HCT116 (cell line): ENCODE measurements around the gene SULT1A4. TPM values are rescaled to one million over a fixed set of nuclear protein-coding genes. Genes with fewer than 3 reads are reported as not detected.
"Not testable (repeated sequence)": the region's sequence is repeated elsewhere in the genome, so short reads cannot be mapped to it uniquely, and the experiment has no call there.

Experiments
- ATAC-seq: fragments of 200-7000 bp; cut with Tn5 transposase; 2 replicates; pipeline ENCODE4 v1.9.1; 2020; ENCODE audit warnings: mild to moderate bottlenecking, moderate library complexity
- BruUV-seq: library from RNA; stranded (reverse); fragments of 400-500 nt; replicated peaks from 2 replicates; lab custom pipeline; 2021; lab: Mats Ljungman, UMichigan
- CTCF ChIA-PET: fragments of 300-600 bp; sonication (Branson Sonifier 250); formaldehyde crosslinking; loops from one replicate; lab custom pipeline; 2021; ENCODE audit warnings: antibody characterized with exemption; lab: Charles Lee
- POLR2A ChIA-PET: fragments of 300-600, 350-600 bp; sonication (Branson Sonifier 250); formaldehyde crosslinking; loops from one replicate; lab custom pipeline; 2021; ENCODE audit warnings: antibody characterized with exemption; lab: Charles Lee
- RAD21 ChIA-PET, 2 experiments: fragments of 300-600 bp; sonication (Branson Sonifier 250); formaldehyde crosslinking; loops; one replicate each; lab custom pipeline; 2023; ENCODE audit warnings: low total read pairs in 2 of 2; ENCODE audit not compliant: uncharacterized antibody in 2 of 2, unreplicated experiment in 2 of 2, low non-redundant PET in 1 of 2; lab: Charles Lee
- DNase-seq: peaks from one replicate; pipeline ENCODE4 v3.0.0-alpha.2; 2010; ENCODE audit warnings: low read depth, low spot score
- H2AFZ ChIP-seq: fragments of 200-600 bp; shearing (Covaris generic), sonication (generic); 2 replicates; pipeline ENCODE4 v1.6.1; 2017; ENCODE audit warnings: low read depth, mixed run types, mixed read lengths, antibody characterized with exemption, low read length; ENCODE audit not compliant: poor library complexity, severe bottlenecking
- H3K27ac ChIP-seq: 2 replicates; pipeline ENCODE4 v1.5.1; 2012; ENCODE audit warnings: low read depth, low read length
- H3K27me3 ChIP-seq: fragments of 200-600 bp; sonication (generic); 2 replicates; pipeline ENCODE4 v1.6.1; 2016; ENCODE audit warnings: mixed run types, low read length, mixed read lengths; ENCODE audit not compliant: insufficient read depth
- H3K36me3 ChIP-seq, 2 experiments: fragments of 200-500 bp in 1 of 2; fragments of 200-600 bp in 1 of 2; sonication (Bioruptor generic) in 1 of 2; sonication (generic) in 1 of 2; 2 replicates each; pipeline versions ENCODE4 v1.5.1 to v1.6.1; 2014 to 2016; ENCODE audit warnings: low read length in 2 of 2, inconsistent platforms in 1 of 2, mixed read lengths in 1 of 2, mixed run types in 1 of 2; ENCODE audit not compliant: insufficient read depth in 2 of 2, control insufficient read depth in 1 of 2
- H3K4me1 ChIP-seq, 2 experiments: fragments of 200-600 bp in 1 of 2; sonication (generic) in 1 of 2; 2 replicates each; pipeline versions ENCODE4 v1.5.1 to v1.6.1; 2012 to 2017; ENCODE audit warnings: low read length in 2 of 2, inconsistent platforms in 1 of 2, mild to moderate bottlenecking in 1 of 2, mixed read lengths in 1 of 2, mixed run types in 1 of 2, moderate library complexity in 1 of 2; ENCODE audit not compliant: insufficient read depth in 2 of 2, control insufficient read depth in 1 of 2
- H3K4me2 ChIP-seq: fragments of 200-600 bp; sonication (generic); 2 replicates; pipeline ENCODE4 v1.6.1; 2017; ENCODE audit warnings: mixed run types, low read length, mixed read lengths
- H3K4me3 ChIP-seq, 2 experiments: fragments of 200-600 bp in 1 of 2; sonication (generic) in 1 of 2; replicated peaks in 1 of 2; 2 replicates each; pipeline ENCODE4 v1.5.1; 2011 to 2016; ENCODE audit warnings: low read length in 2 of 2, control low read depth in 1 of 2, low read depth in 1 of 2, mild to moderate bottlenecking in 1 of 2, mixed read lengths in 1 of 2, mixed run types in 1 of 2
- H3K79me2 ChIP-seq: fragments of 200-600 bp; sonication (generic); 2 replicates; pipeline ENCODE4 v1.6.1; 2017; ENCODE audit warnings: mild to moderate bottlenecking, mixed run types, low read length, moderate library complexity, mixed read lengths; ENCODE audit not compliant: insufficient read depth
- H3K9ac ChIP-seq: fragments of 200-600 bp; sonication (generic); 2 replicates; pipeline ENCODE4 v1.6.1; 2016; ENCODE audit warnings: low read length, mixed read lengths
- H3K9me2 ChIP-seq: fragments of 200-600 bp; sonication (generic), shearing (Covaris generic); 2 replicates; pipeline ENCODE4 v1.6.1; 2017; ENCODE audit warnings: mixed run types, mild to moderate bottlenecking, moderate library complexity; ENCODE audit not compliant: insufficient read depth
- H3K9me3 ChIP-seq, 2 experiments: fragments of 200-500 bp in 1 of 2; fragments of 200-600 bp in 1 of 2; sonication (Bioruptor generic) in 1 of 2; sonication (generic) in 1 of 2; 2 replicates each; pipeline ENCODE4 v1.6.1; 2014 to 2017; ENCODE audit warnings: low read length in 2 of 2, mixed read lengths in 2 of 2, inconsistent platforms in 1 of 2, low read depth in 1 of 2, mild to moderate bottlenecking in 1 of 2, mixed run types in 1 of 2, moderate library complexity in 1 of 2; ENCODE audit not compliant: control insufficient read depth in 1 of 2, insufficient read depth in 1 of 2
- H4K20me1 ChIP-seq: fragments of 200-600 bp; sonication (generic), shearing (Covaris generic); 2 replicates; pipeline ENCODE4 v1.6.1; 2017; ENCODE audit warnings: mixed run types, mild to moderate bottlenecking, moderate library complexity; ENCODE audit not compliant: insufficient read depth
- intact Hi-C: fragments of 100-400 bp; cut with micrococcal nuclease; formaldehyde crosslinking; loops from 2 replicates; pipeline ENCODE4 v1.10.0; 2022
- total RNA-seq: library from RNA; stranded (reverse); gene quantifications from one replicate; pipeline ENCODE4 v1.2.1, GENCODE V29; 2021; ENCODE audit not compliant: unreplicated experiment

SULT1A4 gene
- total RNA-seq, 1 experiment from 2014 or later, result 7.2 TPM

GRCh38 chr16:29472065-29472464 lies 12.4 kb downstream of the SULT1A4 start:
- H3K9me2 ChIP-seq, CTCF ChIA-PET, BruUV-seq, RAD21 ChIA-PET, H3K27ac ChIP-seq, ATAC-seq, H3K4me1 ChIP-seq, H3K9me3 ChIP-seq, H3K79me2 ChIP-seq, H2AFZ ChIP-seq, DNase-seq, H3K4me3 ChIP-seq, H4K20me1 ChIP-seq, H3K27me3 ChIP-seq, H3K36me3 ChIP-seq, intact Hi-C loops, POLR2A ChIA-PET, H3K4me2 ChIP-seq, H3K9ac ChIP-seq: not testable (repeated sequence)

- H3K36me3 ChIP-seq, DNase-seq: not testable (repeated sequence)
Observed at GRCh38 chr16:29482276-29482675, 22.6 kb downstream of the SULT1A4 start.

GRCh38 chr16:29506308-29506707 lies 46.6 kb downstream of the SULT1A4 start, which contains the start of gene NPIPB12:
Gene NPIPB12 (minus strand): TSS chr16:29506408.
- intact Hi-C loops, BruUV-seq, H3K9ac ChIP-seq, DNase-seq, RAD21 ChIA-PET, H3K27me3 ChIP-seq, H3K4me3 ChIP-seq, H3K9me3 ChIP-seq, H3K9me2 ChIP-seq, H3K4me2 ChIP-seq, CTCF ChIA-PET, ATAC-seq, H3K4me1 ChIP-seq, H3K27ac ChIP-seq, POLR2A ChIA-PET, H4K20me1 ChIP-seq, H2AFZ ChIP-seq, H3K79me2 ChIP-seq, H3K36me3 ChIP-seq: not testable (repeated sequence)

More at GRCh38 chr16:29482276-29482675, 22.6 kb downstream of the SULT1A4 start:
- H3K9me2 ChIP-seq, H3K9ac ChIP-seq, intact Hi-C loops, RAD21 ChIA-PET, H3K4me2 ChIP-seq, H3K4me1 ChIP-seq, H4K20me1 ChIP-seq, H2AFZ ChIP-seq, H3K27me3 ChIP-seq, POLR2A ChIA-PET, H3K4me3 ChIP-seq, ATAC-seq, BruUV-seq, H3K27ac ChIP-seq, H3K79me2 ChIP-seq, CTCF ChIA-PET, H3K9me3 ChIP-seq: not testable (repeated sequence)

Other genes starting within 250 kb of the SULT1A4 start
- gene NPIPB11, start 53.2 kb upstream of the SULT1A4 start, total RNA-seq, result 0.37 TPM
- 9.5 TPM for gene BOLA2, start 5.6 kb upstream of the SULT1A4 start, total RNA-seq
- 54.9 TPM for gene SLX1B, start 5.4 kb upstream of the SULT1A4 start, total RNA-seq
- 41.0 TPM for gene NPIPB12, start 46.5 kb downstream of the SULT1A4 start, total RNA-seq
- gene SPN, start 203.3 kb downstream of the SULT1A4 start, total RNA-seq, result 0.47 TPM
- 0.52 TPM for gene QPRT, start 219.3 kb downstream of the SULT1A4 start, total RNA-seq